Tibial artery (tissue), 4 donors: Measurements from ENCODE around the gene NSMF.
A peak's percentile ranks its signal among the peaks of the same experiment; 100 is the strongest.

Experiments used
- DNase-seq, 2 donors: peaks; one replicate each; pipeline ENCODE4 v3.0.0-alpha.2; 2019
- H3K27ac ChIP-seq, 2 donors: fragments of 200-600 bp; sonication (generic) in 1 of 2; 1 replicate in 1 of 2; 2 replicates in 1 of 2; pipeline ENCODE4 v1.5.1; 2018 to 2019; ENCODE audit warnings: mild to moderate bottlenecking in 1 of 2
- H3K27me3 ChIP-seq, 2 donors: fragments of 200-600 bp; sonication (generic) in 1 of 2; one replicate each; pipeline versions ENCODE4 v1.5.1 to v1.6.0; 2016 to 2019
- H3K36me3 ChIP-seq, 3 donors: fragments of 200-600 bp; sonication (generic) in 2 of 3; one replicate each; pipeline ENCODE4 v1.5.1; 2016 to 2019; ENCODE audit warnings: mild to moderate bottlenecking in 2 of 3
- H3K4me1 ChIP-seq, 4 donors: fragments of 200-600 bp; sonication (generic) in 2 of 4; 1 replicate in 3 of 4; 2 replicates in 1 of 4; pipeline ENCODE4 v1.5.1; 2016 to 2019
- H3K4me3 ChIP-seq, 2 donors: fragments of 200-600 bp; sonication (generic) in 1 of 2; 1 replicate in 1 of 2; 2 replicates in 1 of 2; pipeline ENCODE4 v1.5.1; 2018 to 2019; ENCODE audit warnings: mild to moderate bottlenecking in 2 of 2
- H3K9me3 ChIP-seq, 3 donors: fragments of 200-600 bp; sonication (generic) in 1 of 3; one replicate each; pipeline ENCODE4 v1.5.1; 2016 to 2019
- CTCF ChIP-seq, 2 experiments: fragments of 200-600 bp in 1 of 2; fragments of 450-650 bp in 1 of 2; IDR thresholded peaks; one replicate each; pipeline ENCODE4 v1.5.1; 2017 to 2019; ENCODE audit warnings: antibody characterized with exemption in 2 of 2, mild to moderate bottlenecking in 1 of 2, moderate library complexity in 1 of 2
- intact Hi-C: fragments of 100-400 bp; cut with DNase I; formaldehyde crosslinking; loops from one replicate; pipeline ENCODE4 v1.15.0; 2023; ENCODE audit warnings: low total_unique reads

Gene NSMF

GRCh38 chr9:137459152-137459600 is at the start of gene NSMF:
Gene NSMF (minus strand): TSS chr9:137459334. CDS start chr9:137459102, 232 bp downstream.
- H3K9me3 ChIP-seq, result no peaks in the 10 kb centered on the region
- H3K36me3 ChIP-seq, result peaks cover 6 to 49% (median 23%) of the 10 kb centered on the region in 3 donors
- H3K27me3 ChIP-seq, result no peaks in the 10 kb centered on the region
- DNase-seq, result peak; percentile 93 to 96
- H3K4me3 ChIP-seq, result peak within 1 kb of the TSS; percentile 75 to 95
- peak within 1 kb of the TSS; percentile 85 to 86 for H3K27ac ChIP-seq
- intact Hi-C loops, result no loop called here
- H3K4me1 ChIP-seq, result peaks cover 6 to 58% (median 54%) of the 10 kb centered on the region in 4 donors
- TF ChIP-seq CTCF (IDR thresholded peaks at IDR 0.05), result peak in 1 of 2 experiments; percentile 13

GRCh38 chr9:137506702-137507171 is 47.6 kb upstream of the NSMF start:
- Histone ChIP-seq H3K4me1 (no peaks in the 10 kb centered on the region), H3K36me3 (peaks cover 0 to 34% (median 4%) of the 10 kb centered on the region in 3 donors), H3K9me3 (no peaks in the 10 kb centered on the region), H3K27ac (no peak overlapping the region), H3K27me3 (no peaks in the 10 kb centered on the region), H3K4me3 (no peak overlapping the region)
- intact Hi-C loops, result no loop called here
- DNase-seq, result no peak
- no peak for TF ChIP-seq CTCF (IDR thresholded peaks at IDR 0.05)

- Histone ChIP-seq H3K4me1 (no peaks in the 10 kb centered on the region), H3K4me3 (no peak overlapping the region), H3K27ac (no peak overlapping the region), H3K36me3 (peaks cover 0 to 32% (median 7%) of the 10 kb centered on the region in 3 donors), H3K27me3 (no peaks in the 10 kb centered on the region), H3K9me3 (no peaks in the 10 kb centered on the region)
- DNase-seq, result no peak
- TF ChIP-seq CTCF (IDR thresholded peaks at IDR 0.05), result no peak
- intact Hi-C loops, result no loop called here
Measured at GRCh38 chr9:137506274-137506673, 47.1 kb upstream of the NSMF start.

GRCh38 chr9:137505421-137506140 is 46.4 kb upstream of the NSMF start:
- DNase-seq, result no peak
- no peaks in the 10 kb centered on the region for H3K4me1 ChIP-seq
- TF ChIP-seq CTCF (IDR thresholded peaks at IDR 0.05), result no peak
- peaks cover 0 to 36% (median 13%) of the 10 kb centered on the region in 3 donors for H3K36me3 ChIP-seq
- H3K27me3 ChIP-seq, result no peaks in the 10 kb centered on the region
- H3K4me3 ChIP-seq, result no peak overlapping the region
- H3K9me3 ChIP-seq, result no peaks in the 10 kb centered on the region
- H3K27ac ChIP-seq, result no peak overlapping the region
- intact Hi-C loops, result no loop called here

GRCh38 chr9:137504432-137504777 is 45.3 kb upstream of the NSMF start:
- no peaks in the 10 kb centered on the region for H3K4me1 ChIP-seq
- H3K27me3 ChIP-seq, result no peaks in the 10 kb centered on the region
- intact Hi-C loops, result no loop called here
- no peak overlapping the region for H3K4me3 ChIP-seq
- no peak for TF ChIP-seq CTCF (IDR thresholded peaks at IDR 0.05)
- H3K9me3 ChIP-seq, result no peaks in the 10 kb centered on the region
- H3K27ac ChIP-seq, result no peak overlapping the region
- DNase-seq, result no peak
- H3K36me3 ChIP-seq, result peaks cover 0 to 44% (median 19%) of the 10 kb centered on the region in 3 donors
